K562 (cell line): ENCODE results near the gene NFKB2.

Experiments
- AFF1 ChIP-seq, 2 experiments: fragments of 450-650 bp; IDR thresholded peaks; 2 replicates each; pipeline ENCODE4 v1.6.1; 2018; ENCODE audit warnings: mild to moderate bottlenecking in 2 of 2, low read depth in 1 of 2; ENCODE audit not compliant: partially characterized antibody in 2 of 2
- CEBPB ChIP-seq: fragments of 450-650 bp; IDR thresholded peaks from 2 replicates; pipeline ENCODE4 v1.6.1; 2016; ENCODE audit warnings: missing genetic modification characterization, missing compliant biosample characterization
- CHD1 ChIP-seq: fragments of 200-600 bp; sonication (generic); IDR thresholded peaks from one replicate; pipeline ENCODE4 v1.6.1; 2012; ENCODE audit warnings: mild to moderate bottlenecking, moderate library complexity, low read length, inconsistent platforms
- PML ChIP-seq: IDR thresholded peaks from 2 replicates; pipeline ENCODE4 v1.6.1; 2012; ENCODE audit warnings: low read length, inconsistent platforms
- RAD21 ChIP-seq, 2 experiments: fragments of 250-450 bp in 1 of 2; fragments of 450-650 bp in 1 of 2; sonication (Bioruptor Pico) in 1 of 2; formaldehyde crosslinking in 1 of 2; IDR thresholded peaks in 1 of 2; conservative IDR thresholded peaks in 1 of 2; 2 replicates each; pipeline versions ENCODE4 v1.4.0 to v1.8.0; 2020 to 2022; ENCODE audit warnings: mild to moderate bottlenecking in 2 of 2, moderate library complexity in 1 of 2
- RFX5 ChIP-seq: IDR thresholded peaks from 2 replicates; pipeline ENCODE4 v1.6.1; 2011; ENCODE audit warnings: low read depth, mild to moderate bottlenecking, improper control_type of control experiment, low read length
- SRF ChIP-seq, 2 experiments: fragments of 250-450, 450-650 bp in 1 of 2; sonication (Bioruptor Pico) in 1 of 2; sonication (generic) in 1 of 2; formaldehyde crosslinking; IDR thresholded peaks; 2 replicates each; pipeline versions ENCODE4 v1.5.0 to v1.5.1; 2020 to 2022; ENCODE audit warnings: mild to moderate bottlenecking in 1 of 2, missing genetic modification reagents in 1 of 2
- TBP ChIP-seq: optimal IDR thresholded peaks from 2 replicates; pipeline ENCODE3; 2011; ENCODE audit warnings: low read depth, low read length, improper control_type of control experiment
- TFE3 ChIP-seq: fragments of 450-650 bp; formaldehyde crosslinking; IDR thresholded peaks from 2 replicates; pipeline ENCODE4 v1.4.0; 2020; ENCODE audit warnings: mild to moderate bottlenecking, mixed read lengths
- USF2 ChIP-seq: sonication (generic); formaldehyde crosslinking; IDR thresholded peaks from 2 replicates; pipeline ENCODE4 v1.5.0; 2020; ENCODE audit warnings: missing genetic modification reagents
- TF ChIP-seq, protein P1 (sequence below), 3 experiments: IDR thresholded peaks in 2 of 3; conservative IDR thresholded peaks in 1 of 3; 2 replicates each; pipeline ENCODE4 v1.5.1; 2011 to 2012; ENCODE audit warnings: low read length in 3 of 3, mild to moderate bottlenecking in 3 of 3, control low read depth in 2 of 3, improper control_type of control experiment in 1 of 3, inconsistent platforms in 1 of 3, low read depth in 1 of 3, mixed read lengths in 1 of 3, moderate library complexity in 1 of 3; ENCODE audit not compliant: insufficient read depth in 2 of 3
- TF ChIP-seq, protein P2 (sequence below), 2 experiments: IDR thresholded peaks; 2 replicates each; pipeline ENCODE4 v1.6.1; 2012; ENCODE audit warnings: improper control_type of control experiment in 2 of 2, low read depth in 2 of 2, low read length in 2 of 2, borderline replicate concordance in 1 of 2

GRCh38 chr10:102433619-102434046, 38.1 kb downstream of the NFKB2 start:
- TF ChIP-seq TBP (no peak), TFE3 (CRISPR knock-in tag) (no peak), AFF1 (IDR thresholded peaks at IDR 0.05; ENCODE audit: low read depth in 1 of 2, partially characterized antibody in 2 of 2) (no peak), PML (no peak), RFX5 (no peak), SRF (CRISPR knock-in tag; IDR thresholded peaks at IDR 0.05) (no peak), CHD1 (no peak), CEBPB (tag) (no peak), USF2 (CRISPR knock-in tag) (no peak), RAD21 (CRISPR knock-in tag; conservative IDR thresholded peaks at IDR 0.05 in 1 of 2, IDR thresholded peaks at IDR 0.05 in 1 of 2) (no peak)
- TF ChIP-seq, protein P1, sequence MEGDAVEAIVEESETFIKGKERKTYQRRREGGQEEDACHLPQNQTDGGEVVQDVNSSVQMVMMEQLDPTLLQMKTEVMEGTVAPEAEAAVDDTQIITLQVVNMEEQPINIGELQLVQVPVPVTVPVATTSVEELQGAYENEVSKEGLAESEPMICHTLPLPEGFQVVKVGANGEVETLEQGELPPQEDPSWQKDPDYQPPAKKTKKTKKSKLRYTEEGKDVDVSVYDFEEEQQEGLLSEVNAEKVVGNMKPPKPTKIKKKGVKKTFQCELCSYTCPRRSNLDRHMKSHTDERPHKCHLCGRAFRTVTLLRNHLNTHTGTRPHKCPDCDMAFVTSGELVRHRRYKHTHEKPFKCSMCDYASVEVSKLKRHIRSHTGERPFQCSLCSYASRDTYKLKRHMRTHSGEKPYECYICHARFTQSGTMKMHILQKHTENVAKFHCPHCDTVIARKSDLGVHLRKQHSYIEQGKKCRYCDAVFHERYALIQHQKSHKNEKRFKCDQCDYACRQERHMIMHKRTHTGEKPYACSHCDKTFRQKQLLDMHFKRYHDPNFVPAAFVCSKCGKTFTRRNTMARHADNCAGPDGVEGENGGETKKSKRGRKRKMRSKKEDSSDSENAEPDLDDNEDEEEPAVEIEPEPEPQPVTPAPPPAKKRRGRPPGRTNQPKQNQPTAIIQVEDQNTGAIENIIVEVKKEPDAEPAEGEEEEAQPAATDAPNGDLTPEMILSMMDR (IDR thresholded peaks at IDR 0.05 in 2 of 3, conservative IDR thresholded peaks at IDR 0.05 in 1 of 3; ENCODE audit: insufficient read depth in 2 of 3, low read depth in 1 of 3, low read length in 3 of 3), result no peak
- TF ChIP-seq, protein P2, sequence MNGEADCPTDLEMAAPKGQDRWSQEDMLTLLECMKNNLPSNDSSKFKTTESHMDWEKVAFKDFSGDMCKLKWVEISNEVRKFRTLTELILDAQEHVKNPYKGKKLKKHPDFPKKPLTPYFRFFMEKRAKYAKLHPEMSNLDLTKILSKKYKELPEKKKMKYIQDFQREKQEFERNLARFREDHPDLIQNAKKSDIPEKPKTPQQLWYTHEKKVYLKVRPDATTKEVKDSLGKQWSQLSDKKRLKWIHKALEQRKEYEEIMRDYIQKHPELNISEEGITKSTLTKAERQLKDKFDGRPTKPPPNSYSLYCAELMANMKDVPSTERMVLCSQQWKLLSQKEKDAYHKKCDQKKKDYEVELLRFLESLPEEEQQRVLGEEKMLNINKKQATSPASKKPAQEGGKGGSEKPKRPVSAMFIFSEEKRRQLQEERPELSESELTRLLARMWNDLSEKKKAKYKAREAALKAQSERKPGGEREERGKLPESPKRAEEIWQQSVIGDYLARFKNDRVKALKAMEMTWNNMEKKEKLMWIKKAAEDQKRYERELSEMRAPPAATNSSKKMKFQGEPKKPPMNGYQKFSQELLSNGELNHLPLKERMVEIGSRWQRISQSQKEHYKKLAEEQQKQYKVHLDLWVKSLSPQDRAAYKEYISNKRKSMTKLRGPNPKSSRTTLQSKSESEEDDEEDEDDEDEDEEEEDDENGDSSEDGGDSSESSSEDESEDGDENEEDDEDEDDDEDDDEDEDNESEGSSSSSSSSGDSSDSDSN (IDR thresholded peaks at IDR 0.05; ENCODE audit: borderline replicate concordance in 1 of 2, low read depth in 2 of 2, low read length in 2 of 2), result no peak
